GM23248 (cell line): ENCODE results near the gene ZNF845. TPM values are rescaled to one million over a fixed set of nuclear protein-coding genes. Genes with fewer than 3 reads are reported as not detected.
"Not testable (repeated sequence)": the region's sequence is repeated elsewhere in the genome, so short reads cannot be mapped to it uniquely, and the experiment has no call there.

Source experiments
- DNase-seq: peaks from one replicate; pipeline ENCODE4 v3.0.0-alpha.2; 2015
- H2AFZ ChIP-seq: fragments of 200-600 bp; sonication (generic); 2 replicates; pipeline ENCODE4 v1.6.1; 2016; ENCODE audit warnings: antibody characterized with exemption
- H3F3A ChIP-seq: fragments of 200-600 bp; sonication (generic); 2 replicates; pipeline ENCODE4 v1.6.1; 2016; ENCODE audit warnings: mild to moderate bottlenecking, antibody characterized with exemption, mixed run types; ENCODE audit not compliant: insufficient read depth
- H3K27ac ChIP-seq: fragments of 200-600 bp; sonication (generic); 2 replicates; pipeline ENCODE4 v1.5.1; 2016; ENCODE audit warnings: mild to moderate bottlenecking
- H3K27me3 ChIP-seq: fragments of 200-600 bp; sonication (generic); replicated peaks from 2 replicates; pipeline ENCODE4 v1.6.1; 2016; ENCODE audit warnings: mild to moderate bottlenecking; ENCODE audit not compliant: insufficient read depth
- H3K36me3 ChIP-seq: fragments of 200-600 bp; sonication (generic); 2 replicates; pipeline ENCODE4 v1.6.1; 2016; ENCODE audit warnings: low read depth, mild to moderate bottlenecking
- H3K4me1 ChIP-seq: fragments of 200-600 bp; sonication (generic); 2 replicates; pipeline ENCODE4 v1.6.1; 2016; ENCODE audit warnings: mild to moderate bottlenecking; ENCODE audit not compliant: insufficient read depth
- H3K4me2 ChIP-seq: fragments of 200-600 bp; sonication (generic); one replicate; pipeline ENCODE4 v1.6.1; 2016; ENCODE audit warnings: mild to moderate bottlenecking; ENCODE audit not compliant: unreplicated experiment
- H3K4me3 ChIP-seq: fragments of 200-600 bp; sonication (generic); 2 replicates; pipeline ENCODE4 v1.5.1; 2016; ENCODE audit warnings: mild to moderate bottlenecking
- H3K79me2 ChIP-seq: fragments of 200-600 bp; sonication (generic); 2 replicates; pipeline ENCODE4 v1.6.1; 2016; ENCODE audit warnings: mild to moderate bottlenecking; ENCODE audit not compliant: insufficient read depth
- H3K9ac ChIP-seq: fragments of 200-600 bp; sonication (generic); 2 replicates; pipeline ENCODE4 v1.6.1; 2016; ENCODE audit warnings: mild to moderate bottlenecking
- H3K9me2 ChIP-seq: fragments of 200-600 bp; sonication (generic); 2 replicates; pipeline ENCODE4 v1.6.1; 2016; ENCODE audit warnings: mixed run types, mild to moderate bottlenecking, moderate library complexity; ENCODE audit not compliant: insufficient read depth
- H3K9me3 ChIP-seq: fragments of 200-600 bp; sonication (generic); one replicate; pipeline ENCODE4 v1.6.1; 2017; ENCODE audit warnings: low read depth
- H4K20me1 ChIP-seq: fragments of 200-600 bp; sonication (generic); 2 replicates; pipeline ENCODE4 v1.6.0; 2016; ENCODE audit not compliant: insufficient read depth
- EZH2 ChIP-seq: fragments of 200-600 bp; sonication (generic); IDR thresholded peaks from 2 replicates; pipeline ENCODE4 v1.6.1; 2018; ENCODE audit warnings: antibody characterized with exemption, mild to moderate bottlenecking; ENCODE audit not compliant: insufficient read depth, poor library complexity, severe bottlenecking
- EZH2phosphoT487 ChIP-seq: fragments of 200-600 bp; sonication (generic); IDR thresholded peaks from 2 replicates; pipeline ENCODE4 v1.6.1; 2018; ENCODE audit warnings: antibody characterized with exemption, moderate library complexity, mild to moderate bottlenecking, low read depth; ENCODE audit not compliant: insufficient read depth
- WGBS, 2 experiments: methylation state at CpG; one replicate each; pipeline ENCODE4 v1.1.6; 2015 to 2017; ENCODE audit warnings: low lambda C conversion rate in 2 of 2, low coverage in 1 of 2; ENCODE audit errors: missing lambda C conversion rate in 2 of 2; 5-methylcytosine and 5-hydroxymethylcytosine counted together
- in situ Hi-C: fragments of 300-500 bp; cut with MboI; formaldehyde crosslinking; loops from 2 replicates; pipeline ENCODE4 v1.15.0; 2020
- polyA plus RNA-seq: library from polyadenylated mRNA; unstranded; fragments of >200 nt; fragmentation: Nextera tagmentation; extraction: Ambion mirVana; gene quantifications from 2 replicates; pipeline ENCODE4 v1.2.1, GENCODE V29; 2016
- total RNA-seq: library from RNA; depleted of rRNA; stranded (reverse); fragments of >200 nt; shearing (Covaris generic); gene quantifications from 2 replicates; pipeline ENCODE4 v1.2.3, GENCODE V29; 2014

Gene ZNF845
- total and polyA plus RNA-seq, 2 experiments from 2014 or later = 3.1 to 5.2 TPM

DNA sequence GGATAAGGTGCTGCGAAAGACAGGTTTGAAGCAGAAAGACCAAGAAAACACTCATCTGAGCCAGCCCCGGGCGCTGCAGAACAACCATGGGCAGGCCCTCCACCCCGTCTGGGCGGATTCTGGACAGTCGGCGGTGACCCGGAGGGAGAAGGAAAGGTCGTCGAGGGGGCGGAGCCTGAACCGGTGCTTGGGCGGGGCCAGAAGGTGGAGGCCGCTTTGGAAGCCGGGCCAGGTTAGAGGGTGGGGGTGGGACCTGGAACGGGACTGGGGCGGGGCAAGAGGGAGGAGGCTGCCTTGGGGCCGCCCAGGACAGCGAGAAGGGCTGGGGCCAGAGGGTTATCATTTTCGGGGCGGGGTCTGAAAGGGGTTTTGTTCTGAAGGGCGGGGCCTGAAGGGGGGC lies 56.4 kb downstream of the ZNF845 start:
- Histone ChIP-seq H3K4me3 (no peak overlapping the region), H3K4me1 (peaks cover 7% of the 10 kb centered on the region; the same call in 1 of the 2 replicates), H3F3A (peaks cover 9% of the 10 kb centered on the region), H3K27ac (no peak overlapping the region), H3K9me2 (no peaks in the 10 kb centered on the region), H3K9me3 (no peaks in the 10 kb centered on the region), H3K79me2 (no peaks in the 10 kb centered on the region), H2AFZ (no peak overlapping the region), H3K4me2 (no peak overlapping the region), H3K27me3 (no peaks in the 10 kb centered on the region), H4K20me1 (no peaks in the 10 kb centered on the region), H3K36me3 (no peaks in the 10 kb centered on the region), H3K9ac (no peak overlapping the region)
- in situ Hi-C loops = no loop called here
- WGBS, 2 experiments = 20 to 21% methylated on average over 10 to 22 of the region's 22 CpGs
- DNase-seq = no peak
- no peak for TF ChIP-seq EZH2phosphoT487
- TF ChIP-seq EZH2 = no peak

DNA sequence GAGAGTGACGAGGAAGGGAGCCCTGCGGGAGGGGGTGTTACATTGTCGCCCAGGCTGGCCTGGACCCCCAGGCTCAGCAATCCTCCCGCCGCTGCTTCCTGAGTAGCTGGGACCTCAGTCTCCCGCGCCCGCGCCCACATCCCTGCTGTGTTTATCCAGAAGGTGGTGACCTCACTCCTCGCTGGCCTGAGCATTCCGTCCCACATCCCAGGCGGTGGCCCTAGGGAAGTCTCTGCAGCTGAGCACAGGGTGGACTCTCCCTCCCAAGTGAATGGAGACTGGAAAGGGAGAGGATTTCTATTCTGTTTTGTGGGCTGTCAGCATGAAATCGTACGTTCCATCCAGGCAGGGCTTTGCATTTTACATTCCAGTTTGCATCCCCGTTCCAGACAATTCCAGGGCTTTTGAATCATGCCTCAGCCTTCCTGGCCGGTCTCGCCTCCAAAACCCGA lies 61.0 kb downstream of the ZNF845 start:
- peak overlapping the region; percentile 88 for H3K4me3 ChIP-seq
- DNase-seq = peak; percentile 79
- peak overlapping the region; percentile 84 for H3K4me2 ChIP-seq
- no peaks in the 10 kb centered on the region for H3K9me3 ChIP-seq
- no peak for TF ChIP-seq EZH2phosphoT487
- no peak for TF ChIP-seq EZH2
- H3F3A ChIP-seq = peaks cover 13% of the 10 kb centered on the region
- H3K9ac ChIP-seq = peak overlapping the region; percentile 82
- WGBS, 2 experiments = 1 to 2% methylated on average over 18 of the region's 18 CpGs
- 0 out of 2 replicates have a peak, but pooled peaks cover 4% of the 10 kb centered on the region for H3K36me3 ChIP-seq
- H3K79me2 ChIP-seq = peaks cover 26% of the 10 kb centered on the region
- in situ Hi-C loops = no loop called here
- peak overlapping the region; percentile 93 for H2AFZ ChIP-seq
- no peaks in the 10 kb centered on the region for H4K20me1 ChIP-seq
- peak overlapping the region; percentile 80 for H3K27ac ChIP-seq
- peaks cover 18% of the 10 kb centered on the region; the same call in 1 of the 2 replicates for H3K4me1 ChIP-seq
- no peaks in the 10 kb centered on the region for H3K27me3 ChIP-seq
- H3K9me2 ChIP-seq = no peaks in the 10 kb centered on the region

DNA sequence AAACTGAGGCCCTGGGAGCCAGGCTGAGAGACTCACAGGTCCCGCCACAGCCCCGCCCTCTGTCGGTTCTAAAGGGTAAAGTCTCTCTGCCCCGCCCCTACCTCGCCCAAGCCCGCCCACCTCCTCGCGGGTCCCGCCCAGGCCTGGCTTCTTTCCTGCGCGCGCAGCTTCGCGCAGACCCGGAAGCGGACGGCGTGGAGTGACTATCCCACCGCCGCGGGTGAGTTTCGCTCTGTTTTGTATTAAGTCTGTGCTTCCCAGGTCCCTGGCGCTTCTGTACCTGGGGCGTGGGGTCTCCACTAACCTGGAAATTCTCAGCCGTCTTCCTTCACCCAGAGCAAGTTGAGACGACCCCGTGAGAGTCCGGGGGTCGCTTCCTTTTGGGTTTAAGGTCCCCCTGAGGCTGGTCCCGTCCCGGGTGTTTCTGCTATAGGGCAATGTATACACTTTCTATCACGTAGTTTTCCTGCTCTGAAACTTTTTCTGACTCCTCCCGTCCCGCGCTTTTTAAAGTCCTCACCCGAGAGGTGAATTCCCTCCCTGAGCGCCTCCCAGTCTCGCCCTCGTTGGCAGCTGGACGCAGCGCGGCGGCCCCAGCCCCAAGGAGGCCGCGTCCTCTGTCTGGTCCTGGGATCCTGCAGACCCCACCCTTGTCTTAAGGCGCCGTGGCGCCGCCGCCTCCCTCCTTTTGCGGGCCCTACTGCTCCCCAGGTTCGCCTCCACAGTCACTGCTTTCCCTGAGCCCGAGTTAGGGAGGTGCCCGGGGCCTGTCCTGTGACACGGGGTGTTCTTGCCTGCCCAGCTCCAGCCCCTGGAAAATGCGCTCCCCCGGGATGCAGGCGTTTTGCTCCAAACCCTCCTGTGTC lies 61.7 kb downstream of the ZNF845 start, which contains the start of gene ZNF765:
Gene ZNF765 (plus strand): TSS at position 176 of the 866 bp plus-strand sequence. CDS start 2,867 bp downstream, outside the sequence.
- peak within 1 kb of the TSS; percentile 82 for H3K9ac ChIP-seq
- peaks cover 18% of the 10 kb centered on the region; the same call in 1 of the 2 replicates for H3K4me1 ChIP-seq
- 1% methylated on average over 29 to 57 of the region's 58 CpGs for WGBS, 2 experiments
- TF ChIP-seq EZH2phosphoT487 (no peak), EZH2 (no peak)
- H4K20me1 ChIP-seq = no peaks in the 10 kb centered on the region
- H3K36me3 ChIP-seq = peaks cover 11% of the 10 kb centered on the region; the same call in 1 of the 2 replicates
- H3K27ac ChIP-seq = peak within 1 kb of the TSS; percentile 80
- H3K4me3 ChIP-seq = peak within 1 kb of the TSS; percentile 88
- peak within 1 kb of the TSS; percentile 98 for H3K4me2 ChIP-seq
- in situ Hi-C loops = no loop called here
- H3F3A ChIP-seq = peaks cover 13% of the 10 kb centered on the region
- H2AFZ ChIP-seq = peak within 1 kb of the TSS; percentile 93
- H3K9me2 ChIP-seq = no peaks in the 10 kb centered on the region
- DNase-seq = peak; percentile 99
- H3K27me3 ChIP-seq = no peaks in the 10 kb centered on the region
- no peaks in the 10 kb centered on the region for H3K9me3 ChIP-seq
- H3K79me2 ChIP-seq = peaks cover 26% of the 10 kb centered on the region

DNA sequence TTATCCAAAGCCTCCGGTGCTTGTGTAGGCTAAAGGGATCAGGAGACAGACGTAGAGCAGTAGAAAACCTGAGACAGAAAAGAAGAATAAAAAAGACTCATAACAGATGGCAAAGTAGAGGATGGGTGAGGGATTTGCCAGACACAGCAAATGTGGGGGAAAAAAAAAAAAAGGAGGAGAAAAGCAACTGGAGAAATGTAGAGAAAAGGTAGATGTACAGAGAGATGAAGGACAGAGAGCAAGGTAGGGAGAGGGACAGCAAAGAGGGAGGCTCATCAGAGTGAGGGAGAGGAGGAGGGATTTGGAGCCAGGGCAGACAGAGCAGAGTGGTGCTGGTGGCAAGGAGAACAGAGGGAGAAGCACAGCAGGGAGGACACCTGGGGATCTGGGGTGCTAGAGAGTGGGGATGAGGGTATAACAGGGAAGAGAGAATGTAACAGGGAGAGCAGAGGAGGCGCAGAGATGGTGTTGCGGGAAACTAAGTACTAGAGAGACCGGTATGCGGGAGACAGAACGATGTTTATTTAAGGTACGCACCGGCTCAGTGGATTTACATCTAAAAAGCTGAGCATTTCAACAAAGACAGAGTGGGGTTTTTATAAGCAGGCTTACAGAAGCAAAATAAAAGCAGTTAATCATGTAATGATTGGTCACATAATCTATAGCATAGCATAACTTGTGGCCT lies 62.4 kb downstream of the ZNF845 start:
- H3F3A ChIP-seq = peaks cover 13% of the 10 kb centered on the region
- H3K27ac ChIP-seq = peak overlapping the region; percentile 80
- peak overlapping the region; percentile 82 for H3K9ac ChIP-seq
- DNase-seq = peak; percentile 5
- H3K9me3 ChIP-seq, H3K9me2 ChIP-seq, in situ Hi-C loops, H3K27me3 ChIP-seq, H4K20me1 ChIP-seq: not testable (repeated sequence)
- WGBS, 2 experiments = 4 to 10% methylated on average over 9 of the region's 9 CpGs
- peaks cover 13% of the 10 kb centered on the region; the same call in 1 of the 2 replicates for H3K36me3 ChIP-seq
- H3K4me2 ChIP-seq = peak overlapping the region; percentile 98
- peaks cover 18% of the 10 kb centered on the region; the same call in 1 of the 2 replicates for H3K4me1 ChIP-seq
- H3K79me2 ChIP-seq = peaks cover 26% of the 10 kb centered on the region
- peak overlapping the region; percentile 88 for H3K4me3 ChIP-seq
- H2AFZ ChIP-seq = peak overlapping the region; percentile 93
